ENCODE results near the gene CTH.

- TF ChIP-seq CTCF (conservative IDR thresholded peaks at IDR 0.05) (no peak), EZH2 (IDR thresholded peaks at IDR 0.05; ENCODE audit: low read depth) (no peak)
Measured at GRCh38 chr1:70449049-70449448, 38.0 kb downstream of the CTH start.
